Endothelial cell of hepatic sinusoid (primary cell): Measurements from ENCODE around the gene CDK18.

Experiments used
- in situ Hi-C: cut with HindIII; loops from 2 replicates; pipeline ENCODE4 v1.10.0; 2017; ENCODE audit warnings: low sequenced_read_pairs

The CDK18 gene

DNA sequence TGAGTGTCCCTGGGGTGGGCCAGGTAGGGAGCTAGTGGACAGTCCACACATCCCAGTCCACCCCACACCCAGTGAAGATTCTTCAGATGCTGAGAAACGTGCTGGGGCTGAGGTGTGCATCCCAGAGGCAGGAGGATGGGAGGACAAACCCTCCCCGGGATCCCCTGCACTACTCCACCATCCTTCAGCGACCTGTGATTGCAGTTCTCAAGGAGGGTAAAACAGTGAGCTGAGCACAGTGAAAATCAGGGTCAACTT is 76.4 kb downstream of the CDK18 start:
- in situ Hi-C loops = no loop called here

DNA sequence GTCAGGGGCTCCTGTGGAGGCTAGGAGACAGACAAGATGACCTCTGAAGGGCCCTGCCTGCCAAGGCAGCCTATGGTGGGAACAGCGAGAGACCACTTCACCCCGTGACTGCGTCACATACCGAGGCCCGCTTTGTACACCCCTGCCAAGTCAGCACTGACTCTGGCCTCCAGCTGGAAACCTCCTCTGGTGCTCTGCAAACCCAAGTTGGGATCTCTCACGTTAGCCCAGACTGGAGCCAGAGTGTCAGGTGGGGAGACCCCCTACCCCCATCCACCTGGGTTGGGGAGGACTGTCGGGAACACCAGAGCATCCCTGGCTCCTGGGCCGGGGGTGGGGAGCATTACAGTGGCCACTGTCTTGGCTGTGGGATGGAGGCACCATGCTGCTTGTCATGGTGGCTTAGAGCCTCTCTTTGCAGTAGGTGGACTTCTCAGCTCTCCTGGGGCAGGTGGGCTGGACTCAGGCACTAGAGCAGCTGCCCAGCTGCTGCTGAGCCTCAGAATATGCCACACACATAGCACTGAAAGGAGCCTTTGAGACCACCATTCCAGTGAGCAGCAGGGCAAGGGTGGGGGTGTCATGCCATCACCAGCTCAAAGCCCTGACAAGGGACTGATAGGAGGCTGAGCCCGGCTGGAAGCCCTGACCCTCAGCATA is 77.0 kb downstream of the CDK18 start:
- in situ Hi-C loops = no loop called here

DNA sequence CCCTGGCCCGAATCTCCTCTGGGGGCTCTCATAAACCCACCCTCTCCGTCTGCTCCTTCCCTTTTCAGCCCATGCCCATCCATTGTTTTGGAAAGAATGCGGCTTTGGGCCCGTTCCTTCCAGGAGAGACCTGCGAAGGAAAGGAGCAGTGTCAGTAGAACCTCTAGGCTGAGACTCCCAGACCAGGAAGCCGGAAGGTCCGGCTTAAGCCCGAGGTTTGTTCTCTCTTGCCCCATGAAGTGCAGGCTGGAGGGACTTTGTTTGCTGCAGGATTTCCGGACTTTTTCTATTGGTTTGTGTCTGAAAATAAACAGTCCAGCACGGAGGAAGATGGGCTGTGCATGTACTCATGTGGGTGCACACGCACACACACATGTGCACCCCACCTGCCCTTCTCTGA is 77.6 kb downstream of the CDK18 start:
- in situ Hi-C loops = no loop called here
